H1 (cell line): ENCODE data around the gene CHST11. TPM values are rescaled to one million over a fixed set of nuclear protein-coding genes. Genes with fewer than 3 reads are reported as not detected.

ENCODE experiments used
- ASH2L ChIP-seq: fragments of 200-600, 300-600 bp; sonication (generic); IDR thresholded peaks from one replicate; pipeline ENCODE4 v1.7.1; 2017; ENCODE audit warnings: low read length
- CEBPB ChIP-seq: IDR thresholded peaks from 2 replicates; pipeline ENCODE4 v1.6.1; 2012; ENCODE audit warnings: low read depth, low read length
- CHD1 ChIP-seq: IDR thresholded peaks from 2 replicates; pipeline ENCODE4 v1.6.1; 2012; ENCODE audit warnings: low read depth, low read length, improper control_type of control experiment
- CREB1 ChIP-seq: IDR thresholded peaks from 2 replicates; pipeline ENCODE4 v1.6.1; 2012; ENCODE audit warnings: inconsistent platforms
- GABPA ChIP-seq: IDR thresholded peaks from 2 replicates; pipeline ENCODE4 v1.6.1; 2011; ENCODE audit warnings: mild to moderate bottlenecking, low read length, moderate library complexity, borderline replicate concordance; ENCODE audit not compliant: insufficient read depth
- GTF2F1 ChIP-seq: IDR thresholded peaks from 2 replicates; pipeline ENCODE4 v1.6.1; 2012; ENCODE audit warnings: low read depth, low read length, improper control_type of control experiment, borderline replicate concordance
- RAD21 ChIP-seq, 2 experiments: IDR thresholded peaks in 1 of 2; conservative IDR thresholded peaks in 1 of 2; 2 replicates each; pipeline ENCODE4 v1.6.1; 2011; ENCODE audit warnings: low read depth in 2 of 2, low read length in 2 of 2, improper control_type of control experiment in 1 of 2, inconsistent platforms in 1 of 2, mild to moderate bottlenecking in 1 of 2, moderate library complexity in 1 of 2
- TEAD4 ChIP-seq: IDR thresholded peaks from 2 replicates; pipeline ENCODE4 v1.6.1; 2012; ENCODE audit warnings: low read depth, low read length, inconsistent platforms, mixed read lengths
- YY1 ChIP-seq: IDR thresholded peaks from 2 replicates; pipeline ENCODE4 v1.6.1; 2011; ENCODE audit warnings: low read depth, mild to moderate bottlenecking, low read length
- polyA plus RNA-seq, 7 experiments: library from polyadenylated mRNA; depleted of rRNA in 3 of 7; stranded (reverse) in 5 of 7; unstranded in 2 of 7; fragments of >200 nt in 5 of 7; fragments of 200-250 nt in 2 of 7; gene quantifications; 1 replicate in 5 of 7; 2 replicates in 1 of 7; 4 replicates in 1 of 7; pipeline versions ENCODE4 v1.2.1 to v1.2.3, GENCODE V29; 2011 to 2013; ENCODE audit warnings: missing spikeins in 2 of 7, mixed read lengths in 2 of 7
- total RNA-seq: library from RNA; stranded (reverse); fragmentation: NEBNext Ultra II Directional; extraction: Animal tissue kit (Norgen Biotek cat#: 25700); gene quantifications from 2 replicates; pipeline ENCODE4 v1.2.1, GENCODE V29; 2021

CHST11 gene
- total and polyA plus RNA-seq, 2 of the 8 experiments (the other 6 are each of a cell fraction or from before 2014, with no cell fraction given) = 14.4 to 20.8 TPM

DNA sequence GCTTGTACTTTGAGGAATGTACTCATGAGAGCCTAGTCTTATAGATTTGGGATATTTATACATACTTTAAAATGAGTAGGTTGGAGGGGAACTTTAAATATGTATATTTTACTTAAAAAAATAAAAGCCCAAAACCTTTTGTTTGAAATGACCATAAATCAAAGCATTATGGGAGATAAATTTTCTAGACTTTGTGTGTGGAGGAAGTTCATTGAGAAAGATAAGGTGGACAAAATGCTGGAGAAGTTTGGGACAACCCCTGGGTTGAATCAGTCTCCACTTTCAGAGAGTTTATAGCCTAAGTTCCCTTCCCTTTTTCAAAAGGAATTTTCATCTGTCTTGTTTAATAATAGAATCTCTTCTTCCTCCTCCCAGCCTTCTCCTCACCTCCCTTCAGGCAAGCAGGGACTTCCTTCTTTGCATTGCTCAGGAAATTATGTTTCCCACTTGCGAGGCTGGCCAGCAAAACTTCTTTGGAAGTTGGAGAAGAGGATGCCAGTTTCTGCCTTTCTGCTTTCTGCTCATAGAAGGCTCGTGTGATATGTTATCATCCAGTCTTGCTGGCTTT is 54.2 kb downstream of the CHST11 start (continued):
- TF ChIP-seq CEBPB (no peak), ASH2L (no peak), YY1 (no peak), TEAD4 (no peak), RAD21 (IDR thresholded peaks at IDR 0.05 in 1 of 2, conservative IDR thresholded peaks at IDR 0.05 in 1 of 2; ENCODE audit: low read depth in 2 of 2, low read length in 2 of 2) (no peak), CREB1 (no peak), GABPA (no peak), GTF2F1 (no peak), CHD1 (no peak)
